Measurements from ENCODE around the gene VSTM2B. TPM values are rescaled to one million over a fixed set of nuclear protein-coding genes. Genes with fewer than 3 reads are reported as not detected.

Gene VSTM2B
- total RNA-seq, 1 donor from 2014 or later, result not detected

- no peak for DNase-seq (ENCODE audit: low spot score)
- Mint-ChIP-seq H3K27me3 (ENCODE audit: low read depth) (peaks cover 54% of the 10 kb centered on the region), H3K27ac (ENCODE audit: unreplicated experiment) (no peak overlapping the region)
These were observed 51.2 kb downstream of the VSTM2B start for GRCh38 chr19:29576761-29577648.

GRCh38 chr19:29577649-29577963, 51.8 kb downstream of the VSTM2B start:
- peaks cover 54% of the 10 kb centered on the region for H3K27me3 Mint-ChIP-seq (ENCODE audit: low read depth)
- no peaks in the 10 kb centered on the region for H3K9me3 Mint-ChIP-seq (ENCODE audit: low read depth)
- no peak for TF ChIP-seq CTCF (IDR thresholded peaks at IDR 0.05)
- no peaks in the 10 kb centered on the region for H3K36me3 Mint-ChIP-seq (ENCODE audit: low read depth)
- no peak for DNase-seq (ENCODE audit: low spot score)
- H3K4me3 Mint-ChIP-seq (ENCODE audit: unreplicated experiment), result no peak overlapping the region
- H3K27ac Mint-ChIP-seq (ENCODE audit: unreplicated experiment), result no peak overlapping the region
- no peaks in the 10 kb centered on the region for H3K4me1 Mint-ChIP-seq (ENCODE audit: low read depth)

More at GRCh38 chr19:29576761-29577648, 51.2 kb downstream of the VSTM2B start:
- Mint-ChIP-seq H3K4me3 (ENCODE audit: unreplicated experiment) (no peak overlapping the region), H3K9me3 (ENCODE audit: low read depth) (no peaks in the 10 kb centered on the region), H3K4me1 (ENCODE audit: low read depth) (no peaks in the 10 kb centered on the region), H3K36me3 (ENCODE audit: low read depth) (no peaks in the 10 kb centered on the region)
- no peak for TF ChIP-seq CTCF (IDR thresholded peaks at IDR 0.05)

DNA sequence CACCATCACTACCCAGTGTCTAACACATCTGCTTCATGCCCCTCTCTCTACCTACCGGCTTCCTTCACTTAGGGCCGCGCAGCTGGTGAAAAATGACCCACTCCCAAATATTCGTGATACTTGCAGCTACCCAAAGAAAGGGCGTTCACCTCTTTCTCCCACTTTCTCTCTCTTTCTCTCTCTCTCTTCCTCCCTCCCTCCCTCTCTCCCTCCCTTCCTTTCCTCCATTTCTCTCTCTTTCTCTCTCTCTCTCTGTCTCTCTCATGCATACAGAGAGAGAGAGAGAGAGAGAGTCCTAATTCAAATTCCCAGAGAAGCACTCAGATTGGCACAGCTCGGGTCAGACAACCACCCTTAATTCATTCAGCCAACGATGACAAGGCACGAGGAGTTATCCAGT, 52.6 kb downstream of the VSTM2B start:
- Mint-ChIP-seq H3K4me1 (ENCODE audit: low read depth) (no peaks in the 10 kb centered on the region), H3K36me3 (ENCODE audit: low read depth) (no peaks in the 10 kb centered on the region), H3K4me3 (ENCODE audit: unreplicated experiment) (no peak overlapping the region), H3K9me3 (ENCODE audit: low read depth) (no peaks in the 10 kb centered on the region), H3K27ac (ENCODE audit: unreplicated experiment) (no peak overlapping the region), H3K27me3 (ENCODE audit: low read depth) (peaks cover 51% of the 10 kb centered on the region)
- TF ChIP-seq CTCF (IDR thresholded peaks at IDR 0.05), result no peak
- DNase-seq (ENCODE audit: low spot score), result no peak

- Mint-ChIP-seq H3K36me3 (ENCODE audit: low read depth) (no peaks in the 10 kb centered on the region), H3K9me3 (ENCODE audit: low read depth) (no peaks in the 10 kb centered on the region), H3K4me1 (ENCODE audit: low read depth) (no peaks in the 10 kb centered on the region), H3K27me3 (ENCODE audit: low read depth) (peaks cover 45% of the 10 kb centered on the region), H3K4me3 (ENCODE audit: unreplicated experiment) (no peak overlapping the region), H3K27ac (ENCODE audit: unreplicated experiment) (no peak overlapping the region)
- DNase-seq (ENCODE audit: low spot score), result no peak
- no peak for TF ChIP-seq CTCF (IDR thresholded peaks at IDR 0.05)
These were observed 53.6 kb downstream of the VSTM2B start for GRCh38 chr19:29579308-29579910.

- no peak for DNase-seq (ENCODE audit: low spot score)
- H3K4me3 Mint-ChIP-seq (ENCODE audit: unreplicated experiment), result no peak overlapping the region
- H3K9me3 Mint-ChIP-seq (ENCODE audit: low read depth), result no peaks in the 10 kb centered on the region
- no peaks in the 10 kb centered on the region for H3K36me3 Mint-ChIP-seq (ENCODE audit: low read depth)
- no peak for TF ChIP-seq CTCF (IDR thresholded peaks at IDR 0.05)
- no peaks in the 10 kb centered on the region for H3K4me1 Mint-ChIP-seq (ENCODE audit: low read depth)
- H3K27me3 Mint-ChIP-seq (ENCODE audit: low read depth), result peaks cover 38% of the 10 kb centered on the region
- H3K27ac Mint-ChIP-seq (ENCODE audit: unreplicated experiment), result no peak overlapping the region
These were observed 55.6 kb downstream of the VSTM2B start for GRCh38 chr19:29581398-29581797.

Data from chondrocyte (in vitro differentiated cells).